GM19193 (cell line): Measurements from ENCODE around the gene ZNF44.

Experiments
- POLR2A ChIP-seq: IDR thresholded peaks from 4 replicates; pipeline ENCODE4 v1.6.1; 2011; ENCODE audit not compliant: insufficient read depth, insufficient read length; ENCODE audit errors: extremely low read depth

Gene ZNF44

GRCh38 chr19:12224676-12225075 lies 70.0 kb downstream of the ZNF44 start:
- no peak for TF ChIP-seq POLR2A

GRCh38 chr19:12222980-12223630 lies 71.6 kb downstream of the ZNF44 start:
- TF ChIP-seq POLR2A, result no peak
